T-cell (primary cell): ENCODE results near the gene GABRB3. TPM values are rescaled to one million over a fixed set of nuclear protein-coding genes. Genes with fewer than 3 reads are reported as not detected.

Experiments
- ATAC-seq, 4 experiments: fragments of 200-7000 bp in 3 of 4; fragments of 150-1000 bp in 1 of 4; cut with Tn5 transposase; replicated peaks in 1 of 4; 1 replicate in 3 of 4; 2 replicates in 1 of 4; pipeline ENCODE4 v1.10.0; 2021; ENCODE audit warnings: moderate library complexity in 3 of 4, mild to moderate bottlenecking in 2 of 4, moderate number of reproducible peaks in 1 of 4
- CTCF ChIA-PET, 2 donors: fragments of 300-600 bp; sonication (Branson Sonifier 250); formaldehyde crosslinking; loops; one replicate each; lab custom pipeline; 2022; ENCODE audit warnings: antibody characterized with exemption in 2 of 2; lab: Charles Lee
- POLR2A ChIA-PET, 2 donors: fragments of 300-600 bp; sonication (Branson Sonifier 250); formaldehyde crosslinking; loops; one replicate each; lab custom pipeline; 2022; ENCODE audit warnings: antibody characterized with exemption in 2 of 2; lab: Charles Lee
- DNase-seq, 35 experiments: peaks; one replicate each; pipeline versions ENCODE4 v3.0.0 to v3.0.0-alpha.2; 2013 to 2023
- H3K27ac ChIP-seq: one replicate; pipeline ENCODE4 v1.5.1; 2013; ENCODE audit warnings: low read length
- H3K27me3 ChIP-seq, 2 experiments: replicated peaks in 1 of 2; 1 replicate in 1 of 2; 2 replicates in 1 of 2; pipeline versions ENCODE4 v1.6.1 to v1.7.0; 2013; ENCODE audit warnings: low read length in 1 of 2, mixed read lengths in 1 of 2; ENCODE audit not compliant: control insufficient read depth in 2 of 2, insufficient read depth in 2 of 2; ENCODE audit errors: extremely low read depth in 1 of 2
- H3K36me3 ChIP-seq, 2 donors: 1 replicate in 1 of 2; 2 replicates in 1 of 2; pipeline versions ENCODE4 v1.6.1 to v1.7.0; 2013; ENCODE audit warnings: low read length in 1 of 2; ENCODE audit not compliant: control insufficient read depth in 2 of 2, insufficient read depth in 1 of 2; ENCODE audit errors: extremely low read depth in 1 of 2
- H3K4me1 ChIP-seq, 2 experiments: 1 replicate in 1 of 2; 2 replicates in 1 of 2; pipeline versions ENCODE4 v1.6.1 to v1.7.0; 2013; ENCODE audit warnings: low read length in 2 of 2, mixed read lengths in 1 of 2; ENCODE audit not compliant: insufficient read depth in 2 of 2, control insufficient read depth in 1 of 2; ENCODE audit errors: extremely low read depth in 1 of 2
- H3K4me3 ChIP-seq, 2 donors: 1 replicate in 1 of 2; 2 replicates in 1 of 2; pipeline versions ENCODE4 v1.5.1 to v1.7.0; 2013; ENCODE audit warnings: mild to moderate bottlenecking in 2 of 2, low read length in 1 of 2, moderate library complexity in 1 of 2; ENCODE audit not compliant: control insufficient read depth in 1 of 2; ENCODE audit errors: extremely low read depth in 1 of 2
- H3K9me3 ChIP-seq: 2 replicates; pipeline ENCODE4 v1.7.0; 2013
- H3K27ac Mint-ChIP-seq, 2 donors: one replicate each; pipeline ENCODE4 v1.8.0; 2020 to 2021; ENCODE audit warnings: mild to moderate bottlenecking in 2 of 2, mixed read lengths in 2 of 2
- H3K27me3 Mint-ChIP-seq, 2 donors: one replicate each; pipeline ENCODE4 v1.8.0; 2021 to 2022; ENCODE audit warnings: mixed read lengths in 2 of 2
- H3K36me3 Mint-ChIP-seq: one replicate; pipeline ENCODE4 v1.8.0; 2021; ENCODE audit warnings: mixed read lengths
- H3K4me1 Mint-ChIP-seq, 3 donors: one replicate each; pipeline ENCODE4 v1.8.0; 2020 to 2022; ENCODE audit warnings: mixed read lengths in 3 of 3, mild to moderate bottlenecking in 1 of 3
- H3K4me3 Mint-ChIP-seq, 3 donors: one replicate each; pipeline ENCODE4 v1.8.0; 2020 to 2022; ENCODE audit warnings: mild to moderate bottlenecking in 3 of 3, mixed read lengths in 3 of 3, moderate library complexity in 3 of 3
- H3K9me3 Mint-ChIP-seq, 3 donors: one replicate each; pipeline ENCODE4 v1.8.0; 2020 to 2022; ENCODE audit warnings: mixed read lengths in 3 of 3
- WGBS: methylation state at CpG from one replicate; pipeline ENCODE4 v1.1.5; 2013; ENCODE audit warnings: missing lambda C conversion rate; ENCODE audit not compliant: insufficient coverage; 5-methylcytosine and 5-hydroxymethylcytosine counted together
- total RNA-seq, 35 experiments: library from RNA in 6 of 35; stranded (reverse) in 6 of 35; fragments of 120-200 nt in 1 of 35; gene quantifications; one replicate each; pipeline versions ENCODE4 v1.2.1 to v1.2.4 and lab custom pipeline; 2013 to 2026

Gene GABRB3
- total RNA-seq, 5 donors from 2014 or later (not counting 1 experiment from before 2014, with no cell fraction given), result 0.23 to 0.76 (median 0.54) TPM; not detected in 2

GRCh38 chr15:26744894-26745293 is 28.0 kb downstream of the GABRB3 start:
- WGBS, result no CpG with 5 or more reads among the region's 7 CpGs
- no peak for ATAC-seq
- no peaks in the 10 kb centered on the region for H3K9me3 ChIP-seq
- no peak overlapping the region for H3K4me3 ChIP-seq
- DNase-seq, result no peak
- peaks cover 7 to 22% (median 10%) of the 10 kb centered on the region in 3 donors for H3K9me3 Mint-ChIP-seq
- no peaks in the 10 kb centered on the region for H3K36me3 ChIP-seq
- ChIA-PET POLR2A (no interaction called here), CTCF (no interaction called here)
- no peaks in the 10 kb centered on the region for H3K27me3 ChIP-seq
- H3K4me1 ChIP-seq, result no peaks in the 10 kb centered on the region
- no peak overlapping the region for H3K4me3 Mint-ChIP-seq
- no peaks in the 10 kb centered on the region for H3K4me1 Mint-ChIP-seq
- H3K27me3 Mint-ChIP-seq, result no peaks in the 10 kb centered on the region
- no peaks in the 10 kb centered on the region for H3K36me3 Mint-ChIP-seq
- H3K27ac Mint-ChIP-seq, result no peak overlapping the region
- no peak overlapping the region for H3K27ac ChIP-seq

DNA sequence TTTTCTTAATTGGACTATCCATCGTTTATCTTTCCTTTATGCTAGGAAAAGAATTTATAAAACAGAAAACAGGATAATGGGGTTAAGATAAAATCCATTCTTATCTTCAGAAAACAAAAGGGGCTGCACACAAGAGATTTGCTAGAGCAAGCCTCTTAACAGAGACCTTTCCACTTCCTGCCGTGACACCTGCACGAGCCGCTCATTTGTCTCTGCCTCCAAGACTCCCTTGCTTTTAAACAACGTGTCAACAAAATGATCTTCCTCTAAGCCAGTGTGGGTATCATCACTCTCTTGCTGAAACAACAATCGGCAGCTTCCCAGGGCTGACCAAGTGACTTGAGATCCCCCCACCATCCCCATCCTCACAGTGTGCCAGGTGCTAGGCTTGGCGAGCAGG is 33.1 kb downstream of the GABRB3 start:
- CTCF ChIA-PET, result no interaction called here
- 33% methylated on average over 3 of the region's 7 CpGs for WGBS
- peaks cover 15 to 20% (median 16%) of the 10 kb centered on the region in 3 donors for H3K9me3 Mint-ChIP-seq

GRCh38 chr15:26738996-26739395 is 33.9 kb downstream of the GABRB3 start:
- Mint-ChIP-seq H3K27ac (no peak overlapping the region), H3K36me3 (no peaks in the 10 kb centered on the region), H3K4me3 (no peak overlapping the region), H3K4me1 (no peaks in the 10 kb centered on the region), H3K9me3 (peaks cover 18 to 20% (median 18%) of the 10 kb centered on the region in 3 donors), H3K27me3 (no peaks in the 10 kb centered on the region)
- 92% methylated on average over 5 of the region's 9 CpGs for WGBS
- no peak overlapping the region for H3K27ac ChIP-seq
- CTCF ChIA-PET, result no interaction called here
- POLR2A ChIA-PET, result no interaction called here
- H3K4me3 ChIP-seq, result no peak overlapping the region
- ATAC-seq (no peak), DNase-seq (no peak)
- no peaks in the 10 kb centered on the region for H3K36me3 ChIP-seq
- no peaks in the 10 kb centered on the region for H3K27me3 ChIP-seq
- no peaks in the 10 kb centered on the region for H3K4me1 ChIP-seq
- no peaks in the 10 kb centered on the region for H3K9me3 ChIP-seq

More for the DNA sequence above, 33.1 kb downstream of the GABRB3 start:
- ATAC-seq, result no peak
- Mint-ChIP-seq H3K36me3 (no peaks in the 10 kb centered on the region), H3K27ac (no peak overlapping the region), H3K27me3 (no peaks in the 10 kb centered on the region), H3K4me3 (no peak overlapping the region), H3K4me1 (no peaks in the 10 kb centered on the region)
- H3K36me3 ChIP-seq, result no peaks in the 10 kb centered on the region
- POLR2A ChIA-PET, result no interaction called here
- no peak for DNase-seq
- H3K9me3 ChIP-seq, result no peaks in the 10 kb centered on the region
- H3K27me3 ChIP-seq, result no peaks in the 10 kb centered on the region
- no peaks in the 10 kb centered on the region for H3K4me1 ChIP-seq
- H3K4me3 ChIP-seq, result no peak overlapping the region
- H3K27ac ChIP-seq, result no peak overlapping the region

DNA sequence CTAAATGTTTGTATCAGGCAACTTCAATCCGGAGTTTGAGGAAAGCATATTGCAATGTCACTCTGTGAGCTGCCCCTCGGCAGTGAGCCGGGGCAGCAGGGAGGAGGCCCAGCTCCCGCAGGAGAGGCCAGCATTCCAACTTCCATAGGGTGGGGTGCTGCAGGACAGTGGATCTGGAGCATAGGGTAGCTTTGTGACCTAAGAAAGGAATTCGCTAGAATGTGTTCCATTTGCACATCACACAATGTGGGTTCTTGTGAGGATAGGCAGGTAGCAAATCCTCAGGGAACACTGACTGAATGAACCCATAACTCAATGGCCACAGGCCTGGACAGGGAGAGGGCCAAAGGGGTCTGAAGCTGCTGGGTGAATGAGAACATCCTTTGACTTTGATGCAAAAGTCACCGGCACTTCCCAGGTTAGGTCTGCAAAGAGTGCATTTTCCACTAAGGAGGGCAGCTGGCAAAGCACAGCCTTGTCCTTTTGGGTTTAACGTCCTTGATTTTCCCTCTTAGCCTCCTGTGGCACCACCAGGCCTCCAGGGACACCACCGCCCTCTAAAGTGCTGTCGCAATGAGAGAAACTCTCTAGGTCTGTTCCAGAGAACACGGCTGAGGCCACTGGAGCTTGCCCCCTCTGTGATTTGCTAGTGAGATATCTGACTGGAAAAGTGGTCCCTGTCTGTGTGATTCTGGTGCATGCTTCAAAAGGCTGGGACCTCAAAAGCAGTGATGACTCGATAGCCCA is 36.2 kb downstream of the GABRB3 start:
- peaks cover 15 to 23% (median 16%) of the 10 kb centered on the region in 3 donors for H3K9me3 Mint-ChIP-seq
- ChIA-PET POLR2A (no interaction called here), CTCF (no interaction called here)
- WGBS, result 75% methylated on average over 7 of the region's 11 CpGs
- Histone ChIP-seq H3K4me3 (no peak overlapping the region), H3K27me3 (no peaks in the 10 kb centered on the region), H3K4me1 (no peaks in the 10 kb centered on the region), H3K27ac (no peak overlapping the region), H3K9me3 (no peaks in the 10 kb centered on the region), H3K36me3 (no peaks in the 10 kb centered on the region)
- H3K4me1 Mint-ChIP-seq, result no peaks in the 10 kb centered on the region
- H3K4me3 Mint-ChIP-seq, result no peak overlapping the region
- no peak for DNase-seq
- H3K36me3 Mint-ChIP-seq, result no peaks in the 10 kb centered on the region
- no peaks in the 10 kb centered on the region for H3K27me3 Mint-ChIP-seq
- no peak for ATAC-seq
- no peak overlapping the region for H3K27ac Mint-ChIP-seq

DNA sequence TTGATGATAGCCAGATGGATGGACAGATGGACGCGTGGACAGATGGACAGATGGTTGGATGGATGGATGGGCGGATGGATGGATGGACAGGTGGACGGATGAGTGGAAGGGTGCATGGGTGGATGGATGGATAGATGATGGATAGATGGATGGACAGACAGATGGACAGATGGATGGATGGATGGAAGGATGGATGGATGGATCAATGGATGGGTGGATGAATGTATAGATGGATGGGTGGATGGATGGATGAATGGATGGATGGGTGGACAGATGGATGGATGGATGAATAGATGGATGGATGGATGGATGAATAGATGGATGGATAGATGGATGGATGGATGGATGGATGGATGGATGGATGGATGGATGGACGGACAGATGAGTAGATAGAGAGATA is 40.9 kb downstream of the GABRB3 start:
- Mint-ChIP-seq H3K27me3 (peaks cover 0 to 6% of the 10 kb centered on the region in 2 donors), H3K9me3 (peaks cover 19 to 28% (median 26%) of the 10 kb centered on the region in 3 donors), H3K4me3 (no peak overlapping the region), H3K4me1 (no peaks in the 10 kb centered on the region), H3K36me3 (no peaks in the 10 kb centered on the region), H3K27ac (no peak overlapping the region)
- POLR2A ChIA-PET, result no interaction called here
- Histone ChIP-seq H3K27ac (no peak overlapping the region), H3K9me3 (no peaks in the 10 kb centered on the region), H3K4me1 (no peaks in the 10 kb centered on the region), H3K4me3 (no peak overlapping the region), H3K36me3 (no peaks in the 10 kb centered on the region), H3K27me3 (peaks cover 0 to 4% of the 10 kb centered on the region in 2 experiments)
- ATAC-seq (no peak), DNase-seq (no peak)
- WGBS, result 96% methylated on average over 4 of the region's 5 CpGs
- CTCF ChIA-PET, result no interaction called here

GRCh38 chr15:26729581-26729980 is 43.3 kb downstream of the GABRB3 start:
- Mint-ChIP-seq H3K4me1 (no peaks in the 10 kb centered on the region), H3K9me3 (peaks cover 15 to 30% (median 21%) of the 10 kb centered on the region in 3 donors), H3K4me3 (no peak overlapping the region), H3K27me3 (peaks cover 0 to 6% of the 10 kb centered on the region in 2 donors), H3K27ac (no peak overlapping the region), H3K36me3 (no peaks in the 10 kb centered on the region)
- DNase-seq (no peak), ATAC-seq (no peak)
- H3K27ac ChIP-seq, result no peak overlapping the region
- no peaks in the 10 kb centered on the region for H3K4me1 ChIP-seq
- H3K36me3 ChIP-seq, result no peaks in the 10 kb centered on the region
- POLR2A ChIA-PET, result no interaction called here
- H3K4me3 ChIP-seq, result no peak overlapping the region
- no peaks in the 10 kb centered on the region for H3K9me3 ChIP-seq
- peaks cover 0 to 4% of the 10 kb centered on the region in 2 experiments for H3K27me3 ChIP-seq
- CTCF ChIA-PET, result no interaction called here
